H7 (cell line): ENCODE results near the gene RAX. TPM values are rescaled to one million over a fixed set of nuclear protein-coding genes. Genes with fewer than 3 reads are reported as not detected.
A peak's percentile ranks its signal among the peaks of the same experiment; 100 is the strongest.

Source experiments
- DNase-seq: peaks from one replicate; pipeline ENCODE4 v3.0.0; 2012
- H3K27me3 ChIP-seq: 2 replicates; pipeline ENCODE4 v1.6.0; 2011; ENCODE audit warnings: mild to moderate bottlenecking, low read length; ENCODE audit not compliant: control insufficient read depth, insufficient read depth
- H3K36me3 ChIP-seq: replicated peaks from 2 replicates; pipeline ENCODE4 v1.5.1; 2011; ENCODE audit warnings: low read length; ENCODE audit not compliant: control insufficient read depth, insufficient read depth
- H3K4me3 ChIP-seq: 2 replicates; pipeline ENCODE4 v1.5.1; 2011; ENCODE audit warnings: low read depth, mild to moderate bottlenecking, control low read depth, low read length, moderate library complexity; ENCODE audit not compliant: insufficient read depth
- total RNA-seq: library from RNA; depleted of rRNA; stranded (reverse); fragments of >200 nt; shearing (Covaris generic); gene quantifications from 2 replicates; pipeline ENCODE4 v1.2.3, GENCODE V29; 2014; rRNA removed

The RAX gene
- not detected in 2 replicates for total RNA-seq

GRCh38 chr18:59272891-59273758, at the start of gene RAX:
RAX (minus strand) TSS chr18:59273454; CDS start chr18:59273206, 248 bp downstream.
- peak; percentile 98 for DNase-seq
- Histone ChIP-seq H3K27me3 (peaks cover 97% of the 10 kb centered on the region), H3K4me3 (peak within 1 kb of the TSS; percentile 55), H3K36me3 (no peaks in the 10 kb centered on the region)

- no peak for DNase-seq
- no peaks in the 10 kb centered on the region for H3K36me3 ChIP-seq
- H3K27me3 ChIP-seq: no peaks in the 10 kb centered on the region; the same call in 1 of the 2 replicates
- H3K4me3 ChIP-seq: no peak within 1 kb of the TSS
Observed at GRCh38 chr18:59318460-59319050, 45.3 kb upstream of the RAX start, which contains the start of gene CPLX4. CPLX4 (minus strand) TSS chr18:59318649; CDS start chr18:59318462, 187 bp downstream.

- Histone ChIP-seq H3K27me3 (peaks cover 15% of the 10 kb centered on the region), H3K4me3 (no peak overlapping the region), H3K36me3 (no peaks in the 10 kb centered on the region)
- no peak for DNase-seq
Observed at GRCh38 chr18:59311631-59312030, 38.4 kb upstream of the RAX start.

- no peak for DNase-seq
- H3K27me3 ChIP-seq: peaks cover 20% of the 10 kb centered on the region
- H3K4me3 ChIP-seq: peak overlapping the region; percentile 4; the same call in 1 of the 2 replicates
- no peaks in the 10 kb centered on the region for H3K36me3 ChIP-seq
Observed at GRCh38 chr18:59308938-59309260, 35.6 kb upstream of the RAX start.

- H3K4me3 ChIP-seq: peak overlapping the region; percentile 4; the same call in 1 of the 2 replicates
- peaks cover 20% of the 10 kb centered on the region for H3K27me3 ChIP-seq
- DNase-seq: peak; percentile 91
- H3K36me3 ChIP-seq: no peaks in the 10 kb centered on the region
Observed at GRCh38 chr18:59308248-59308937, 35.1 kb upstream of the RAX start.

- Histone ChIP-seq H3K4me3 (no peak overlapping the region), H3K27me3 (peaks cover 20% of the 10 kb centered on the region), H3K36me3 (no peaks in the 10 kb centered on the region)
- no peak for DNase-seq
Observed at GRCh38 chr18:59306640-59307039, 33.4 kb upstream of the RAX start.

GRCh38 chr18:59305295-59305694, 32.0 kb upstream of the RAX start:
- DNase-seq: no peak
- H3K27me3 ChIP-seq: peaks cover 19% of the 10 kb centered on the region
- H3K36me3 ChIP-seq: no peaks in the 10 kb centered on the region
- no peak overlapping the region for H3K4me3 ChIP-seq

GRCh38 chr18:59303656-59304195, 30.5 kb upstream of the RAX start:
- no peak for DNase-seq
- no peaks in the 10 kb centered on the region for H3K36me3 ChIP-seq
- no peak overlapping the region for H3K4me3 ChIP-seq
- H3K27me3 ChIP-seq: peaks cover 11% of the 10 kb centered on the region

GRCh38 chr18:59303006-59303405, 29.8 kb upstream of the RAX start:
- Histone ChIP-seq H3K27me3 (peaks cover 10% of the 10 kb centered on the region; the same call in 1 of the 2 replicates), H3K36me3 (no peaks in the 10 kb centered on the region), H3K4me3 (no peak overlapping the region)
- DNase-seq: no peak

GRCh38 chr18:59301929-59302328, 28.7 kb upstream of the RAX start:
- peaks cover 7% of the 10 kb centered on the region; the same call in 1 of the 2 replicates for H3K27me3 ChIP-seq
- H3K4me3 ChIP-seq: no peak overlapping the region
- DNase-seq: no peak
- H3K36me3 ChIP-seq: no peaks in the 10 kb centered on the region

GRCh38 chr18:59300676-59301285, 27.5 kb upstream of the RAX start:
- no peak for DNase-seq
- H3K27me3 ChIP-seq: peaks cover 7% of the 10 kb centered on the region; the same call in 1 of the 2 replicates

GRCh38 chr18:59298871-59299270, 25.6 kb upstream of the RAX start:
- Histone ChIP-seq H3K27me3 (peaks cover 5% of the 10 kb centered on the region; the same call in 1 of the 2 replicates), H3K36me3 (no peaks in the 10 kb centered on the region), H3K4me3 (no peak overlapping the region)
- no peak for DNase-seq

More at GRCh38 chr18:59300676-59301285, 27.5 kb upstream of the RAX start:
- no peaks in the 10 kb centered on the region for H3K36me3 ChIP-seq
- H3K4me3 ChIP-seq: no peak overlapping the region

- Histone ChIP-seq H3K4me3 (no peak overlapping the region), H3K36me3 (no peaks in the 10 kb centered on the region), H3K27me3 (peaks cover 8% of the 10 kb centered on the region; the same call in 1 of the 2 replicates)
- no peak for DNase-seq
Observed at GRCh38 chr18:59293317-59293716, 20.1 kb upstream of the RAX start.

- no peak overlapping the region for H3K4me3 ChIP-seq
- H3K36me3 ChIP-seq: no peaks in the 10 kb centered on the region
- H3K27me3 ChIP-seq: peaks cover 52% of the 10 kb centered on the region; the same call in 1 of the 2 replicates
- no peak for DNase-seq
Observed at GRCh38 chr18:59286341-59286740, 13.1 kb upstream of the RAX start.
